Measurements from ENCODE around the gene WIPF3.

WIPF3 gene

GRCh38 chr7:29891766-29892165 is 85.5 kb downstream of the WIPF3 start:
- Histone ChIP-seq H3K27me3 (ENCODE audit: insufficient read depth, insufficient read length) (no peaks in the 10 kb centered on the region), H3K9me3 (ENCODE audit: insufficient read depth, low read length) (0 out of 2 replicates have a peak, but pooled peaks cover under 1% of the 10 kb centered on the region), H3K9ac (ENCODE audit: insufficient read length, low read depth) (no peak overlapping the region), H3K4me3 (ENCODE audit: insufficient read length, low read depth) (no peak overlapping the region), H3K4me1 (ENCODE audit: insufficient read depth, insufficient read length) (no peaks in the 10 kb centered on the region), H3K36me3 (ENCODE audit: insufficient read depth, insufficient read length, low read length) (no peaks in the 10 kb centered on the region)
- no peak for DNase-seq (ENCODE audit: low read depth, low spot score)
- TF ChIP-seq YY1 (IDR thresholded peaks at IDR 0.05; ENCODE audit: insufficient read depth, insufficient read length) (no peak), ZNF274 (IDR thresholded peaks at IDR 0.05; ENCODE audit: low read depth, low read length) (no peak), SUZ12 (IDR thresholded peaks at IDR 0.05; ENCODE audit: extremely low read depth, insufficient read depth, insufficient read length) (no peak)

GRCh38 chr7:29892231-29892630 is 85.9 kb downstream of the WIPF3 start:
- no peak for TF ChIP-seq SUZ12 (IDR thresholded peaks at IDR 0.05; ENCODE audit: extremely low read depth, insufficient read depth, insufficient read length)
- TF ChIP-seq YY1 (IDR thresholded peaks at IDR 0.05; ENCODE audit: insufficient read depth, insufficient read length), result no peak
- TF ChIP-seq ZNF274 (IDR thresholded peaks at IDR 0.05; ENCODE audit: low read depth, low read length), result no peak
- Histone ChIP-seq H3K9me3 (ENCODE audit: insufficient read depth, low read length) (peaks cover 5% of the 10 kb centered on the region), H3K4me3 (ENCODE audit: insufficient read length, low read depth) (no peak overlapping the region), H3K9ac (ENCODE audit: insufficient read length, low read depth) (no peak overlapping the region), H3K4me1 (ENCODE audit: insufficient read depth, insufficient read length) (no peaks in the 10 kb centered on the region), H3K36me3 (ENCODE audit: insufficient read depth, insufficient read length, low read length) (no peaks in the 10 kb centered on the region), H3K27me3 (ENCODE audit: insufficient read depth, insufficient read length) (no peaks in the 10 kb centered on the region)
- DNase-seq (ENCODE audit: low read depth, low spot score), result no peak

- Histone ChIP-seq H3K4me1 (ENCODE audit: insufficient read depth, insufficient read length) (no peaks in the 10 kb centered on the region), H3K27me3 (ENCODE audit: insufficient read depth, insufficient read length) (no peaks in the 10 kb centered on the region), H3K9me3 (ENCODE audit: insufficient read depth, low read length) (peaks cover 6% of the 10 kb centered on the region), H3K4me3 (ENCODE audit: insufficient read length, low read depth) (no peak overlapping the region), H3K9ac (ENCODE audit: insufficient read length, low read depth) (no peak overlapping the region), H3K36me3 (ENCODE audit: insufficient read depth, insufficient read length, low read length) (no peaks in the 10 kb centered on the region)
- TF ChIP-seq SUZ12 (IDR thresholded peaks at IDR 0.05; ENCODE audit: extremely low read depth, insufficient read depth, insufficient read length) (no peak), YY1 (IDR thresholded peaks at IDR 0.05; ENCODE audit: insufficient read depth, insufficient read length) (no peak), ZNF274 (IDR thresholded peaks at IDR 0.05; ENCODE audit: low read depth, low read length) (no peak)
- DNase-seq (ENCODE audit: low read depth, low spot score), result no peak
Observed at GRCh38 chr7:29893351-29893965, 87.2 kb downstream of the WIPF3 start.

- H3K9me3 ChIP-seq (ENCODE audit: insufficient read depth, low read length), result peaks cover 6% of the 10 kb centered on the region
- no peaks in the 10 kb centered on the region for H3K27me3 ChIP-seq (ENCODE audit: insufficient read depth, insufficient read length)
- H3K9ac ChIP-seq (ENCODE audit: insufficient read length, low read depth), result no peak overlapping the region
- H3K4me3 ChIP-seq (ENCODE audit: insufficient read length, low read depth), result no peak overlapping the region
- no peaks in the 10 kb centered on the region for H3K4me1 ChIP-seq (ENCODE audit: insufficient read depth, insufficient read length)
- DNase-seq (ENCODE audit: low read depth, low spot score), result no peak
- TF ChIP-seq YY1 (IDR thresholded peaks at IDR 0.05; ENCODE audit: insufficient read depth, insufficient read length) (no peak), SUZ12 (IDR thresholded peaks at IDR 0.05; ENCODE audit: extremely low read depth, insufficient read depth, insufficient read length) (no peak), ZNF274 (IDR thresholded peaks at IDR 0.05; ENCODE audit: low read depth, low read length) (no peak)
- no peaks in the 10 kb centered on the region for H3K36me3 ChIP-seq (ENCODE audit: insufficient read depth, insufficient read length, low read length)
Observed at GRCh38 chr7:29894256-29894655, 87.9 kb downstream of the WIPF3 start.

- no peak overlapping the region for H3K9ac ChIP-seq (ENCODE audit: insufficient read length, low read depth)
- TF ChIP-seq SUZ12 (IDR thresholded peaks at IDR 0.05; ENCODE audit: extremely low read depth, insufficient read depth, insufficient read length), result no peak
- no peak for TF ChIP-seq ZNF274 (IDR thresholded peaks at IDR 0.05; ENCODE audit: low read depth, low read length)
- TF ChIP-seq YY1 (IDR thresholded peaks at IDR 0.05; ENCODE audit: insufficient read depth, insufficient read length), result no peak
Observed at GRCh38 chr7:29895559-29895958, 89.3 kb downstream of the WIPF3 start.

GRCh38 chr7:29896685-29897411 is 90.5 kb downstream of the WIPF3 start:
- Histone ChIP-seq H3K4me3 (ENCODE audit: insufficient read length, low read depth) (no peak overlapping the region), H3K4me1 (ENCODE audit: insufficient read depth, insufficient read length) (no peaks in the 10 kb centered on the region), H3K36me3 (ENCODE audit: insufficient read depth, insufficient read length, low read length) (no peaks in the 10 kb centered on the region), H3K9ac (ENCODE audit: insufficient read length, low read depth) (no peak overlapping the region), H3K27me3 (ENCODE audit: insufficient read depth, insufficient read length) (no peaks in the 10 kb centered on the region), H3K9me3 (ENCODE audit: insufficient read depth, low read length) (peaks cover 6% of the 10 kb centered on the region)
- no peak for DNase-seq (ENCODE audit: low read depth, low spot score)
- TF ChIP-seq YY1 (IDR thresholded peaks at IDR 0.05; ENCODE audit: insufficient read depth, insufficient read length), result no peak
- TF ChIP-seq SUZ12 (IDR thresholded peaks at IDR 0.05; ENCODE audit: extremely low read depth, insufficient read depth, insufficient read length), result no peak
- no peak for TF ChIP-seq ZNF274 (IDR thresholded peaks at IDR 0.05; ENCODE audit: low read depth, low read length)

More at GRCh38 chr7:29895559-29895958, 89.3 kb downstream of the WIPF3 start:
- Histone ChIP-seq H3K4me3 (ENCODE audit: insufficient read length, low read depth) (no peak overlapping the region), H3K27me3 (ENCODE audit: insufficient read depth, insufficient read length) (no peaks in the 10 kb centered on the region), H3K9me3 (ENCODE audit: insufficient read depth, low read length) (peaks cover 6% of the 10 kb centered on the region), H3K36me3 (ENCODE audit: insufficient read depth, insufficient read length, low read length) (no peaks in the 10 kb centered on the region), H3K4me1 (ENCODE audit: insufficient read depth, insufficient read length) (no peaks in the 10 kb centered on the region)
- DNase-seq (ENCODE audit: low read depth, low spot score), result no peak

- peaks cover 6% of the 10 kb centered on the region for H3K9me3 ChIP-seq (ENCODE audit: insufficient read depth, low read length)
- TF ChIP-seq YY1 (IDR thresholded peaks at IDR 0.05; ENCODE audit: insufficient read depth, insufficient read length) (no peak), ZNF274 (IDR thresholded peaks at IDR 0.05; ENCODE audit: low read depth, low read length) (no peak), SUZ12 (IDR thresholded peaks at IDR 0.05; ENCODE audit: extremely low read depth, insufficient read depth, insufficient read length) (no peak)
Observed at GRCh38 chr7:29898301-29898700, 92.0 kb downstream of the WIPF3 start.

More at GRCh38 chr7:29898301-29898700, 92.0 kb downstream of the WIPF3 start:
- H3K9ac ChIP-seq (ENCODE audit: insufficient read length, low read depth), result no peak overlapping the region
- no peaks in the 10 kb centered on the region for H3K36me3 ChIP-seq (ENCODE audit: insufficient read depth, insufficient read length, low read length)
- H3K27me3 ChIP-seq (ENCODE audit: insufficient read depth, insufficient read length), result no peaks in the 10 kb centered on the region
- H3K4me1 ChIP-seq (ENCODE audit: insufficient read depth, insufficient read length), result no peaks in the 10 kb centered on the region
- no peak for DNase-seq (ENCODE audit: low read depth, low spot score)
- no peak overlapping the region for H3K4me3 ChIP-seq (ENCODE audit: insufficient read length, low read depth)
